HCT116 (cell line): ENCODE data around the gene CADPS2. TPM values are rescaled to one million over a fixed set of nuclear protein-coding genes. Genes with fewer than 3 reads are reported as not detected.

Experiments used
- ATAC-seq: fragments of 200-7000 bp; cut with Tn5 transposase; 2 replicates; pipeline ENCODE4 v1.9.1; 2020; ENCODE audit warnings: mild to moderate bottlenecking, moderate library complexity
- BruUV-seq: library from RNA; stranded (reverse); fragments of 400-500 nt; replicated peaks from 2 replicates; lab custom pipeline; 2021; lab: Mats Ljungman, UMichigan
- CTCF ChIA-PET: fragments of 300-600 bp; sonication (Branson Sonifier 250); formaldehyde crosslinking; loops from one replicate; lab custom pipeline; 2021; ENCODE audit warnings: antibody characterized with exemption; lab: Charles Lee
- POLR2A ChIA-PET: fragments of 300-600, 350-600 bp; sonication (Branson Sonifier 250); formaldehyde crosslinking; loops from one replicate; lab custom pipeline; 2021; ENCODE audit warnings: antibody characterized with exemption; lab: Charles Lee
- RAD21 ChIA-PET, 2 experiments: fragments of 300-600 bp; sonication (Branson Sonifier 250); formaldehyde crosslinking; loops; one replicate each; lab custom pipeline; 2023; ENCODE audit warnings: low total read pairs in 2 of 2; ENCODE audit not compliant: uncharacterized antibody in 2 of 2, unreplicated experiment in 2 of 2, low non-redundant PET in 1 of 2; lab: Charles Lee
- DNase-seq: peaks from one replicate; pipeline ENCODE4 v3.0.0-alpha.2; 2010; ENCODE audit warnings: low read depth, low spot score
- H2AFZ ChIP-seq: fragments of 200-600 bp; shearing (Covaris generic), sonication (generic); 2 replicates; pipeline ENCODE4 v1.6.1; 2017; ENCODE audit warnings: low read depth, mixed run types, mixed read lengths, antibody characterized with exemption, low read length; ENCODE audit not compliant: poor library complexity, severe bottlenecking
- H3K27ac ChIP-seq: 2 replicates; pipeline ENCODE4 v1.5.1; 2012; ENCODE audit warnings: low read depth, low read length
- H3K27me3 ChIP-seq: fragments of 200-600 bp; sonication (generic); 2 replicates; pipeline ENCODE4 v1.6.1; 2016; ENCODE audit warnings: mixed run types, low read length, mixed read lengths; ENCODE audit not compliant: insufficient read depth
- H3K36me3 ChIP-seq, 2 experiments: fragments of 200-500 bp in 1 of 2; fragments of 200-600 bp in 1 of 2; sonication (Bioruptor generic) in 1 of 2; sonication (generic) in 1 of 2; 2 replicates each; pipeline versions ENCODE4 v1.5.1 to v1.6.1; 2014 to 2016; ENCODE audit warnings: low read length in 2 of 2, inconsistent platforms in 1 of 2, mixed read lengths in 1 of 2, mixed run types in 1 of 2; ENCODE audit not compliant: insufficient read depth in 2 of 2, control insufficient read depth in 1 of 2
- H3K4me1 ChIP-seq, 2 experiments: fragments of 200-600 bp in 1 of 2; sonication (generic) in 1 of 2; 2 replicates each; pipeline versions ENCODE4 v1.5.1 to v1.6.1; 2012 to 2017; ENCODE audit warnings: low read length in 2 of 2, inconsistent platforms in 1 of 2, mild to moderate bottlenecking in 1 of 2, mixed read lengths in 1 of 2, mixed run types in 1 of 2, moderate library complexity in 1 of 2; ENCODE audit not compliant: insufficient read depth in 2 of 2, control insufficient read depth in 1 of 2
- H3K4me2 ChIP-seq: fragments of 200-600 bp; sonication (generic); 2 replicates; pipeline ENCODE4 v1.6.1; 2017; ENCODE audit warnings: mixed run types, low read length, mixed read lengths
- H3K4me3 ChIP-seq, 2 experiments: fragments of 200-600 bp in 1 of 2; sonication (generic) in 1 of 2; replicated peaks in 1 of 2; 2 replicates each; pipeline ENCODE4 v1.5.1; 2011 to 2016; ENCODE audit warnings: low read length in 2 of 2, control low read depth in 1 of 2, low read depth in 1 of 2, mild to moderate bottlenecking in 1 of 2, mixed read lengths in 1 of 2, mixed run types in 1 of 2
- H3K79me2 ChIP-seq: fragments of 200-600 bp; sonication (generic); 2 replicates; pipeline ENCODE4 v1.6.1; 2017; ENCODE audit warnings: mild to moderate bottlenecking, mixed run types, low read length, moderate library complexity, mixed read lengths; ENCODE audit not compliant: insufficient read depth
- H3K9ac ChIP-seq: fragments of 200-600 bp; sonication (generic); 2 replicates; pipeline ENCODE4 v1.6.1; 2016; ENCODE audit warnings: low read length, mixed read lengths
- H3K9me2 ChIP-seq: fragments of 200-600 bp; sonication (generic), shearing (Covaris generic); 2 replicates; pipeline ENCODE4 v1.6.1; 2017; ENCODE audit warnings: mixed run types, mild to moderate bottlenecking, moderate library complexity; ENCODE audit not compliant: insufficient read depth
- H3K9me3 ChIP-seq, 2 experiments: fragments of 200-500 bp in 1 of 2; fragments of 200-600 bp in 1 of 2; sonication (Bioruptor generic) in 1 of 2; sonication (generic) in 1 of 2; 2 replicates each; pipeline ENCODE4 v1.6.1; 2014 to 2017; ENCODE audit warnings: low read length in 2 of 2, mixed read lengths in 2 of 2, inconsistent platforms in 1 of 2, low read depth in 1 of 2, mild to moderate bottlenecking in 1 of 2, mixed run types in 1 of 2, moderate library complexity in 1 of 2; ENCODE audit not compliant: control insufficient read depth in 1 of 2, insufficient read depth in 1 of 2
- H4K20me1 ChIP-seq: fragments of 200-600 bp; sonication (generic), shearing (Covaris generic); 2 replicates; pipeline ENCODE4 v1.6.1; 2017; ENCODE audit warnings: mixed run types, mild to moderate bottlenecking, moderate library complexity; ENCODE audit not compliant: insufficient read depth
- CBX3 ChIP-seq: IDR thresholded peaks from 2 replicates; pipeline ENCODE4 v1.6.1; 2012; ENCODE audit warnings: low read depth
- CEBPB ChIP-seq: IDR thresholded peaks from 2 replicates; pipeline ENCODE4 v1.6.1; 2012; ENCODE audit warnings: low read depth
- ELF1 ChIP-seq: IDR thresholded peaks from 2 replicates; pipeline ENCODE4 v1.6.1; 2012; ENCODE audit warnings: low read depth, borderline replicate concordance
- EZH2 ChIP-seq: fragments of 200-600 bp; sonication (generic); IDR thresholded peaks from 2 replicates; pipeline ENCODE4 v1.6.1; 2017; ENCODE audit warnings: antibody characterized with exemption, mixed run types
- EZH2phosphoT487 ChIP-seq: fragments of 200-600 bp; IDR thresholded peaks from 2 replicates; pipeline ENCODE4 v1.6.1; 2018; ENCODE audit warnings: antibody characterized with exemption, borderline replicate concordance
- FOSL1 ChIP-seq: IDR thresholded peaks from 2 replicates; pipeline ENCODE4 v1.6.1; 2012; ENCODE audit warnings: low read depth
- JUND ChIP-seq: IDR thresholded peaks from 2 replicates; pipeline ENCODE4 v1.6.1; 2012
- POLR2AphosphoS5 ChIP-seq: IDR thresholded peaks from 2 replicates; pipeline ENCODE4 v1.6.1; 2011; ENCODE audit warnings: mild to moderate bottlenecking, low read depth, low read length, moderate library complexity
- RAD21 ChIP-seq: IDR thresholded peaks from 2 replicates; pipeline ENCODE4 v1.6.1; 2012; ENCODE audit warnings: low read depth, mild to moderate bottlenecking
- SIN3A ChIP-seq: IDR thresholded peaks from 2 replicates; pipeline ENCODE4 v1.6.1; 2012; ENCODE audit warnings: low read depth
- SP1 ChIP-seq: IDR thresholded peaks from 2 replicates; pipeline ENCODE4 v1.6.1; 2012; ENCODE audit warnings: low read depth
- SRF ChIP-seq: IDR thresholded peaks from 2 replicates; pipeline ENCODE4 v1.6.1; 2012; ENCODE audit warnings: low read depth
- TCF7L2 ChIP-seq: IDR thresholded peaks from 2 replicates; pipeline ENCODE4 v1.7.0; 2011; ENCODE audit warnings: borderline replicate concordance, inconsistent platforms; ENCODE audit not compliant: insufficient read depth, insufficient read length; ENCODE audit errors: extremely low read depth
- ZFX ChIP-seq: fragments of 450-650 bp; IDR thresholded peaks from 2 replicates; pipeline ENCODE4 v1.6.1; 2017
- ZNF274 ChIP-seq: fragments of 200-500 bp; sonication (Bioruptor generic); IDR thresholded peaks from 2 replicates; pipeline ENCODE4 v1.6.1; 2014; ENCODE audit warnings: mild to moderate bottlenecking, low read depth, low read length, inconsistent platforms
- intact Hi-C: fragments of 100-400 bp; cut with micrococcal nuclease; formaldehyde crosslinking; loops from 2 replicates; pipeline ENCODE4 v1.10.0; 2022
- total RNA-seq: library from RNA; stranded (reverse); gene quantifications from one replicate; pipeline ENCODE4 v1.2.1, GENCODE V29; 2021; ENCODE audit not compliant: unreplicated experiment
- TF ChIP-seq, protein P1 (sequence below): IDR thresholded peaks from 2 replicates; pipeline ENCODE4 v1.6.1; 2012
- TF ChIP-seq, protein P2 (sequence below): IDR thresholded peaks from 2 replicates; pipeline ENCODE4 v1.6.1; 2012

CADPS2 gene
- total RNA-seq, 1 experiment from 2014 or later = 7.5 TPM

DNA sequence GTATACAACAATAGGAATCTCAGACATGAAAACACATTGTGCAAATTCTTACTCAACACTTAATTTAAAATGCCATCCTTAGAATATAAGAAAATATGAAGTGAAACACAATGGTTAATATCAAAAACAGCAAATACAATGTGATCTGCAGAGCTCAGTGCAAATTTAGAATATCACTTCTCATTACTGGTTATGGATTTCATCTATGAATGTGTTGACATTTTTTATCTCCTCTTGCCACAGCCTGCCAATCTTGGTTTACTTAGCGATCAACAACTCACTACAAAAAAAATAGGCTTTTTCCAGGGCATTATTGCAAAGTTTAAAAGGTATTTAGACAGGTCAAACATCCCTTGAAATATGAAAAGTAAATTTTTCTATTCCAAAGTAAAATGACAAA is 158.5 kb downstream of the CADPS2 start:
- Histone ChIP-seq H3K4me2 (no peak overlapping the region), H3K9me3 (no peaks in the 10 kb centered on the region), H3K4me1 (no peaks in the 10 kb centered on the region), H3K36me3 (no peaks in the 10 kb centered on the region), H2AFZ (no peak overlapping the region), H3K9ac (no peak overlapping the region), H4K20me1 (no peaks in the 10 kb centered on the region), H3K4me3 (no peak overlapping the region), H3K9me2 (no peaks in the 10 kb centered on the region)
- intact Hi-C loops = no loop called here
- ChIA-PET RAD21 (no interaction called here), POLR2A (no interaction called here)
- BruUV-seq = no TSS peak
- ATAC-seq = no peak
- TF ChIP-seq, protein P1, sequence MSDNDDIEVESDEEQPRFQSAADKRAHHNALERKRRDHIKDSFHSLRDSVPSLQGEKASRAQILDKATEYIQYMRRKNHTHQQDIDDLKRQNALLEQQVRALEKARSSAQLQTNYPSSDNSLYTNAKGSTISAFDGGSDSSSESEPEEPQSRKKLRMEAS = no peak
- no peak for TF ChIP-seq ZNF274
- TF ChIP-seq CEBPB = no peak
- TF ChIP-seq CBX3 = no peak
- TF ChIP-seq, all 23 proteins: peak for 0
- no peaks in the 10 kb centered on the region for H3K79me2 ChIP-seq
- no peaks in the 10 kb centered on the region for H3K27me3 ChIP-seq
- H3K27ac ChIP-seq = no peak overlapping the region
- DNase-seq = no peak
- CTCF ChIA-PET = no interaction called here

DNA sequence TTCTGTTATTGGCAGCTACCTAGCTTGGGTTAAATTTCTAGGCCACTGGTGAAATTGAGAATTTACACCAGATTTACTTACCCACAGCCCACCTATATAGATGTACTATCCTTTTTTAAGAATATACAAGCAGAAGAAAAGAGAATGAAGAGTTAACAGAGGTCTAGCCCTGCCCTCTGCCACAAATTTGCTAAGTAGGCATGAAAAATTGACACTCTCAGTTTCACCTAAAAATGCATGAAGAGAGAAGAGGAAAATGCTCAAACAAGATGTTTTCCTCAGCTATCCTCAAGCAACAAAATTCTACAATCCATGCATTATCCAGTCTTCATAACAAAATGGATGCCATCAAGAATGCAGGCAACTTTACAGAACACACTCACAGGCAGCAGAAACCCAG is 158.9 kb downstream of the CADPS2 start:
- Histone ChIP-seq H3K36me3 (no peaks in the 10 kb centered on the region), H3K9me2 (no peaks in the 10 kb centered on the region), H3K9me3 (no peaks in the 10 kb centered on the region), H2AFZ (no peak overlapping the region), H3K4me2 (no peak overlapping the region), H3K4me1 (no peaks in the 10 kb centered on the region), H3K4me3 (no peak overlapping the region), H4K20me1 (no peaks in the 10 kb centered on the region), H3K79me2 (no peaks in the 10 kb centered on the region), H3K27ac (no peak overlapping the region), H3K27me3 (no peaks in the 10 kb centered on the region), H3K9ac (no peak overlapping the region)
- ChIA-PET POLR2A (no interaction called here), CTCF (no interaction called here), RAD21 (no interaction called here)
- no peak for ATAC-seq
- DNase-seq = no peak
- BruUV-seq = no TSS peak
- TF ChIP-seq ELF1 (no peak), EZH2 (no peak), SP1 (no peak), SIN3A (no peak), POLR2AphosphoS5 (no peak), EZH2phosphoT487 (no peak), CEBPB (no peak), JUND (no peak), TCF7L2 (no peak), FOSL1 (no peak), SRF (no peak), RAD21 (no peak), ZFX (no peak)
- TF ChIP-seq, protein P2, sequence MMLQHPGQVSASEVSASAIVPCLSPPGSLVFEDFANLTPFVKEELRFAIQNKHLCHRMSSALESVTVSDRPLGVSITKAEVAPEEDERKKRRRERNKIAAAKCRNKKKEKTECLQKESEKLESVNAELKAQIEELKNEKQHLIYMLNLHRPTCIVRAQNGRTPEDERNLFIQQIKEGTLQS = no peak
- TF ChIP-seq, protein P1 = no peak
- intact Hi-C loops = no loop called here
